SK-N-SH (cell line): ENCODE results near the gene CUX1.

Experiments
- CTCF ChIP-seq: fragments of 200-600 bp; sonication (generic); IDR thresholded peaks from 2 replicates; pipeline ENCODE4 v1.6.1; 2017; ENCODE audit warnings: antibody characterized with exemption, mild to moderate bottlenecking, moderate library complexity
- ELF1 ChIP-seq: IDR thresholded peaks from 2 replicates; pipeline ENCODE4 v1.4.0; 2012
- EZH2phosphoT487 ChIP-seq: fragments of 200-600 bp; sonication (generic); IDR thresholded peaks from 2 replicates; pipeline ENCODE4 v1.6.1; 2017; ENCODE audit warnings: low read depth, mixed run types, mild to moderate bottlenecking, antibody characterized with exemption, moderate library complexity, borderline replicate concordance
- GABPA ChIP-seq: IDR thresholded peaks from 2 replicates; pipeline ENCODE4 v1.4.0; 2012; ENCODE audit warnings: low read depth, mild to moderate bottlenecking
- NRF1 ChIP-seq: IDR thresholded peaks from 2 replicates; pipeline ENCODE4 v1.6.1; 2012; ENCODE audit warnings: low read depth, mild to moderate bottlenecking, low read length
- POLR2AphosphoS5 ChIP-seq: IDR thresholded peaks from 2 replicates; pipeline ENCODE4 v1.6.1; 2012; ENCODE audit warnings: low read depth, low read length
- TCF12 ChIP-seq: IDR thresholded peaks from 2 replicates; pipeline ENCODE4 v1.4.0; 2012

- TF ChIP-seq ELF1 = no peak
- TF ChIP-seq CTCF = no peak
- no peak for TF ChIP-seq GABPA
- no peak for TF ChIP-seq EZH2phosphoT487
- no peak for TF ChIP-seq POLR2AphosphoS5
- no peak for TF ChIP-seq NRF1
- TF ChIP-seq TCF12 = no peak
Measured at GRCh38 chr7:102222445-102222844, 405.0 kb downstream of the CUX1 start.
